HG03432 (cell line): Measurements from ENCODE around the gene VPS18.
"Not testable (repeated sequence)": the region's sequence is repeated elsewhere in the genome, so short reads cannot be mapped to it uniquely, and the experiment has no call there.

Experiments
- ATAC-seq: cut with Tn5 transposase; IDR thresholded peaks from one replicate; pipeline ENCODE4 v1.9.1; 2021; ENCODE audit warnings: mild to moderate bottlenecking, moderate library complexity; ENCODE audit not compliant: unreplicated experiment

Gene VPS18, protein sequence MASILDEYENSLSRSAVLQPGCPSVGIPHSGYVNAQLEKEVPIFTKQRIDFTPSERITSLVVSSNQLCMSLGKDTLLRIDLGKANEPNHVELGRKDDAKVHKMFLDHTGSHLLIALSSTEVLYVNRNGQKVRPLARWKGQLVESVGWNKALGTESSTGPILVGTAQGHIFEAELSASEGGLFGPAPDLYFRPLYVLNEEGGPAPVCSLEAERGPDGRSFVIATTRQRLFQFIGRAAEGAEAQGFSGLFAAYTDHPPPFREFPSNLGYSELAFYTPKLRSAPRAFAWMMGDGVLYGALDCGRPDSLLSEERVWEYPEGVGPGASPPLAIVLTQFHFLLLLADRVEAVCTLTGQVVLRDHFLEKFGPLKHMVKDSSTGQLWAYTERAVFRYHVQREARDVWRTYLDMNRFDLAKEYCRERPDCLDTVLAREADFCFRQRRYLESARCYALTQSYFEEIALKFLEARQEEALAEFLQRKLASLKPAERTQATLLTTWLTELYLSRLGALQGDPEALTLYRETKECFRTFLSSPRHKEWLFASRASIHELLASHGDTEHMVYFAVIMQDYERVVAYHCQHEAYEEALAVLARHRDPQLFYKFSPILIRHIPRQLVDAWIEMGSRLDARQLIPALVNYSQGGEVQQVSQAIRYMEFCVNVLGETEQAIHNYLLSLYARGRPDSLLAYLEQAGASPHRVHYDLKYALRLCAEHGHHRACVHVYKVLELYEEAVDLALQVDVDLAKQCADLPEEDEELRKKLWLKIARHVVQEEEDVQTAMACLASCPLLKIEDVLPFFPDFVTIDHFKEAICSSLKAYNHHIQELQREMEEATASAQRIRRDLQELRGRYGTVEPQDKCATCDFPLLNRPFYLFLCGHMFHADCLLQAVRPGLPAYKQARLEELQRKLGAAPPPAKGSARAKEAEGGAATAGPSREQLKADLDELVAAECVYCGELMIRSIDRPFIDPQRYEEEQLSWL

DNA sequence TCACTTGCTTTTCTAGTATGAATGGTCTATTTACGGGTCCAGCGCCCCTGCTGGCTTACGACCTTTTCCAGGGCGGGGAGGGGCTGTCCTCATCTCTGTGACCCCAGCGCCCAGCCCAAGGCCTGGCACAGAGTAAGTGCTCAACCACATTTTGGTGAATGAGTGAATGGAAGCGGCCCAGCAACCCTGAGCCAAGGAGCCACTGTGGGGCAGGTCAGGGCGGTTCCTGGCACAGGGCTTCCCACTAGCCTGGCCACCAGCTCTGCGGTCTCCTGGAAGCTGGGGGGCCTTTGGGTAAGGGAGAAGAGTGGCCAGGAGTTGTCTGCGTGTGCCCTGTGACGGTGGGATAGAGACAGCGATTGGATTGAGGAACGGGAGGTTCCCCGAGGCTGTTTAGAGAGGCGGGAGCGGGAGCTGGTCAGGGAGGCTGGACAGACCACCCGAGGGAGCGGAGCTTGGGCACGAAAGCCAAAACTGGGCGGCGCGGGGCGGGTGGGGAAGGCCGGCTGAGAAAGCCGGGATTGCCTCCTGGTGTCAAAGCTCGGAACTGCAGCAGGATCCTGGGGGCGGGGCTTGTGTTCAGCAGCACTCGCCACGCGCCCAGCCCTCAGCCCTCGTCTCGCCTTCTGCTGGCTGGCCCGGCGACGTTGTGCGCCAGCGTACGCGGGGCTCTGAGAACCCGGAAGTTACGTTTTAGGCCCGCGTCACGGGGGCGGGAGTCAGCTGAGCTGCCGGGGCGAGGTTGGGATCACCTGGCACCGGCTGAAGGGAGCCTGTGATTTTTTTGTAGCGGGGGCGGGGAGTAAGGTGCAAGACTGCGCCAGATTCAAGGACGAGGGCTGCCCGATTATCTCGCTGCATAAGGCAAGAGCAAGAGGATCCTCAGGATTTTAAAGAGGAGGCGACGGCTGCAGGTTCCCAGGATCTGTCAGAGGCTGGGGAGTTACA is at the start of gene VPS18:
Gene VPS18 (plus strand): TSS at position 718 of the 948 bp plus-strand sequence. CDS start 319 bp downstream, outside the sequence.
- peak; percentile 91 for ATAC-seq

DNA sequence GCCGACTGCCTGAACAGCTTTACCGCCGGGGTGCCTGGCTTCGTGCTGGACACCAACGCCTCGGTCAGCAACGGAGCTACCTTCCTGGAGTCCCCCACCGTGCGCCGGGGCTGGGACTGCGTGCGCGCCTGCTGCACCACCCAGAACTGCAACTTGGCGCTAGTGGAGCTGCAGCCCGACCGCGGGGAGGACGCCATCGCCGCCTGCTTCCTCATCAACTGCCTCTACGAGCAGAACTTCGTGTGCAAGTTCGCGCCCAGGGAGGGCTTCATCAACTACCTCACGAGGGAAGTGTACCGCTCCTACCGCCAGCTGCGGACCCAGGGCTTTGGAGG is 49.6 kb upstream of the VPS18 start:
- ATAC-seq, result no peak

GRCh38 chr15:40845036-40845435 is 49.2 kb upstream of the VPS18 start:
- ATAC-seq, result no peak

GRCh38 chr15:40845511-40846284 is 48.6 kb upstream of the VPS18 start:
- no peak for ATAC-seq

- ATAC-seq, result peak; percentile 17
Observed at GRCh38 chr15:40846841-40847222, 47.4 kb upstream of the VPS18 start.

- peak; percentile 79 for ATAC-seq
Observed at GRCh38 chr15:40847223-40847961, 46.9 kb upstream of the VPS18 start.

- ATAC-seq, result no peak
Observed at GRCh38 chr15:40850576-40851112, 43.6 kb upstream of the VPS18 start.

DNA sequence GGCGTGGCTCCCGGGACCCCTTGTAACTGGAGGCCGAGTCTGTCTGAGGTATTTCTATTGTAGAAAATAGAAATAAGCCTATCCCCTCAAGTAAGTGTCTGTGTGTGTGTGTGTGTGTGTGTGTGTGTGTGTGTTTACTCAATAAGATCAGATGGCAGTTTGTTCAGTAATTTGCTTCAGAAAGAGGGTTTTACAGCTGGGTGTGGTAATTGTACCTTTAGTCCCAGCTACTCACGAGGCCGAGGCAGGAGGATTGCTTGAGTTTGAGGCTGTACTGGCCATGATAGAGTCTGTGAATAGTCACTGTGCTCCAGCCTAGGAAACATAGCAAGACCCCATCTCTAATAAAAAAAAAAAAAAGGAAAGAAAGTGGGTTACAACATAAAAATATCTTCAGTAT is 41.7 kb upstream of the VPS18 start:
- ATAC-seq, result no peak

GRCh38 chr15:40853241-40853890 is 40.9 kb upstream of the VPS18 start:
- no peak for ATAC-seq

- ATAC-seq, result no peak
Observed at GRCh38 chr15:40854161-40854560, 40.1 kb upstream of the VPS18 start.

- no peak for ATAC-seq
Observed at GRCh38 chr15:40855706-40856234, 38.5 kb upstream of the VPS18 start.

GRCh38 chr15:40856746-40857145 is 37.5 kb upstream of the VPS18 start:
- ATAC-seq, result no peak

GRCh38 chr15:40857601-40858341 is 36.5 kb upstream of the VPS18 start:
- peak; percentile 69 for ATAC-seq

DNA sequence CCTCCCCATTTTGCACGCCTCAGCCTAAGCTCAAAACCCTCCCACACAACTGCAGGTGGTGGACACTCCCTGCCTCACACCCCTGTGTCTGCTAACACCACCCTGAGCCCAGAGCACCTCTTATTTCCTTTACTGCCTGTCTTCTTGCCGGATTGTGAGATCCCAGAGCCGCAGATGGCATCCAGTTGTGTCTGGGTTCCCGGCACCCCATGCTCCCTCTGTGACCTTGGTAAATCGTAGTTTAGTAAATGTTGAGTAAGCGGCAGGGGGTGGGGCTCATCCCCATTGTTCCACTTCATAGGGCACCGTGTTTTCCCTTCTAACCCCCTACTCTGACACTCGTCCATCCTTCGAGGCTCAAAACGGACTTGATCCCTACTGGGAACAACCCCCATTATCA is 35.5 kb upstream of the VPS18 start:
- no peak for ATAC-seq

DNA sequence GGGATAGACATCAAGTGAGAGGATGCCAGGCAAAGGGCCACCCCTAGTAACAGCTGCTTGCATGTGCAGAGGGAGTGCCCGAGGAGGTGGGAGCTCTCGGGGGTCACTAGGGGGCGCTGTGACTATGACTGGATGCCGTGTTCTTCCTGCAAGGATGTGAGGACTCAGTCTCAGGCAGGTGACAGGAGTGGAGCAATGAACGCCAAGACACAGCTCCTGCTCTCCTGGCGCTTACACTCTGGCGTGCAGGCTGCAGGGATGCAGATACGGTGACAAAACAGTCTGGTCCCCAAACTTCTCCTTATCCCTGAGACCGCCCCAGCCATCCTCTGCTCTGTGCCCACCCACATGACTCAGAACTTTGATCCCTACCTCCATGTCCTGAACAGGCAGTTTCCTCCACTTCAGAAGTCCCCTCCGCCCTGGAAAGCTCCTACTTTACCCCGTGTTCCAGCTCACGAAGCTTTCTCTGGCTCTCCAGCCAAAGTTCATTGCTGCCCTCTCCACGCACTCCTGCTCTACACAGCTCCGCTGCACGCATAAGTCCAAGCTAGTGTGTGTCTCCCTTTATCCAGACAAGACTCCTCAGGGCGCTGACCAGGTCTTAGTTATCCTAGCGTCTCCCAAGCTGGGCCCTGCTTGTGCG is 34.9 kb upstream of the VPS18 start:
- ATAC-seq, result peak; percentile 78

GRCh38 chr15:40861147-40861546 is 33.1 kb upstream of the VPS18 start:
- not testable (repeated sequence) for ATAC-seq

DNA sequence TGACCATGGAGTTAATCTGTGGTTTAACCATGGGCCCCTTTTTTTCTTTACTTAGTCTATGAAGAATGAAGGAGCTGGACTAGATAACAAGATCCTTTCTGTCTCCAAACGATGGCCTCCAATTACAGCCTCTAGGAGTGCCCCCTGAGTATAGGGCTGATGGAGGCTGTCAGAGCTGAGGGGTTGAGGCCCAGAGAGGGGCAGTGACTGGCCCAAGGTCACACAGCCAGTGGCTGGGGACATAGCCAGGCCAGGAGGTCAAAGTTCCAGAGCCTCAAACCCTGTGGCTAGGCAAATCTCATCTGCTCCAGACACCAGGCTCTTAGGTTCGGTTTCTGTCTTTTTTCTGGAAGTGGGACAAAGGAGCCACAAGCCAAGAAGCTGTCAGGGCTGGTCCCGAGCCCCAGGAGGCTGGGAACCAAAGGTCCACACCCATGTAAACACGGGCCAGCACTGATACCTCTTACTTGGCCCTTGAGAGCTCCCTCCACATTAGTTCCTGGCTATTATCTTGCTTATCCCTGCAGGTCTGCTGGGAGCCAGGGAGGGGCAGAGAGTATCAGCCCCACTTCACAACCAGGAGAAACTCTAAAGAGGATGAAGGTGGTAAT is 30.5 kb upstream of the VPS18 start:
- ATAC-seq, result no peak
